Right renal pelvis (tissue), 4 donors: ENCODE data around the gene ZNF383. TPM values are rescaled to one million over a fixed set of nuclear protein-coding genes. Genes with fewer than 3 reads are reported as not detected.
"Not testable (repeated sequence)": the region's sequence is repeated elsewhere in the genome, so short reads cannot be mapped to it uniquely, and the experiment has no call there.

ENCODE experiments used
- DNase-seq, 4 donors: peaks; one replicate each; pipeline ENCODE4 v3.0.0-alpha.2; 2013; ENCODE audit warnings: low read depth in 4 of 4, low spot score in 3 of 4, missing footprints in 1 of 4
- polyA plus RNA-seq, 4 donors: library from polyadenylated mRNA; unstranded; fragments of 120-200 nt; gene quantifications; one replicate each; pipeline ENCODE4 v1.2.1, GENCODE V29; 2013; ENCODE audit not compliant: insufficient read length in 4 of 4

ZNF383 gene
- polyA plus RNA-seq, 4 donors = 11.4 to 13.4 (median 13.2) TPM

GRCh38 chr19:37292998-37293939, 75.3 kb downstream of the ZNF383 start:
- not testable (repeated sequence) for DNase-seq

GRCh38 chr19:37294246-37294645, 76.2 kb downstream of the ZNF383 start:
- DNase-seq = not testable (repeated sequence)

Other genes with a start within 250 kb of the ZNF383 start
- 10 to 100 TPM; 19.6 to 24.9 (median 22.5) TPM for gene ZNF420, start 139.8 kb upstream of the ZNF383 start, polyA plus RNA-seq
- 10 to 100 TPM; 15.1 to 19.9 (median 18.7) TPM for gene ZNF585A, start 45.5 kb upstream of the ZNF383 start, polyA plus RNA-seq
- 10 to 100 TPM; 15.6 to 19.4 (median 17.4) TPM for gene ZNF585B, start 7.7 kb upstream of the ZNF383 start, polyA plus RNA-seq
- 10 to 100 TPM in 3 of 4 donors, 1 to 10 TPM in 1; 7.5 to 18.8 (median 10.5) TPM for gene ZNF527, start 152.9 kb downstream of the ZNF383 start, polyA plus RNA-seq
- gene ZNF569, start 249.2 kb downstream of the ZNF383 start, polyA plus RNA-seq = 10 to 100 TPM in 3 of 4 donors, 1 to 10 TPM in 1; 10.0 to 13.2 (median 12.4) TPM